Measurements from ENCODE around the gene VPS52. TPM values are rescaled to one million over a fixed set of nuclear protein-coding genes. Genes with fewer than 3 reads are reported as not detected.

VPS52 gene
- total and polyA plus RNA-seq, 9 of the 15 experiments (the other 6 are each of a cell fraction or from before 2014, with no cell fraction given) = 24.4 to 103 (median 40.2) TPM

- TF ChIP-seq SAFB2 (IDR thresholded peaks at IDR 0.05; ENCODE audit: borderline replicate concordance, low read depth, low read length, severe bottlenecking) (no peak), KDM2B (CRISPR knock-in tag; IDR thresholded peaks at IDR 0.05) (peak; percentile 55), FOSL1 (tag; conservative IDR thresholded peaks at IDR 0.05) (peak; percentile 62), MGA (IDR thresholded peaks at IDR 0.05) (no peak), ZNF511 (CRISPR knock-in tag; IDR thresholded peaks at IDR 0.05) (peak; percentile 61; the same call in 1 of the 2 replicates), IRF2 (CRISPR knock-in tag; IDR thresholded peaks at IDR 0.05) (no peak), RBM22 (IDR thresholded peaks at IDR 0.05; ENCODE audit: low read depth, low read length, poor library complexity, severe bottlenecking) (peak; percentile 93), CBFA2T2 (conservative IDR thresholded peaks at IDR 0.05) (no peak), ZNF3 (CRISPR knock-in tag; IDR thresholded peaks at IDR 0.05) (0 out of 2 replicates have a peak, but pooled peaks have one; percentile 24)
- TF ChIP-seq, protein P1, sequence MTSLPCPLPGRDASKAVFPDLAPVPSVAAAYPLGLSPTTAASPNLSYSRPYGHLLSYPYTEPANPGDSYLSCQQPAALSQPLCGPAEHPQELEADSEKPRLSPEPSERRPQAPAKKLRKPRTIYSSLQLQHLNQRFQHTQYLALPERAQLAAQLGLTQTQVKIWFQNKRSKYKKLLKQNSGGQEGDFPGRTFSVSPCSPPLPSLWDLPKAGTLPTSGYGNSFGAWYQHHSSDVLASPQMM (CRISPR knock-in tag; IDR thresholded peaks at IDR 0.05) = no peak
- TF ChIP-seq, protein P2, sequence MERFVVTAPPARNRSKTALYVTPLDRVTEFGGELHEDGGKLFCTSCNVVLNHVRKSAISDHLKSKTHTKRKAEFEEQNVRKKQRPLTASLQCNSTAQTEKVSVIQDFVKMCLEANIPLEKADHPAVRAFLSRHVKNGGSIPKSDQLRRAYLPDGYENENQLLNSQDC (CRISPR knock-in tag; IDR thresholded peaks at IDR 0.05) = peak; percentile 63
These were observed 63.3 kb downstream of the VPS52 start, which contains the start of gene RING1 (continued) for GRCh38 chr6:33208091-33208967.
